HepG2 (cell line): ENCODE measurements around the gene FAM111A. TPM values are rescaled to one million over a fixed set of nuclear protein-coding genes. Genes with fewer than 3 reads are reported as not detected.

Source experiments
- KDM5A ChIP-seq: fragments of 200-600 bp; sonication (generic); IDR thresholded peaks from 2 replicates; pipeline ENCODE4 v1.7.0; 2018; ENCODE audit warnings: antibody characterized with exemption, mild to moderate bottlenecking, low read length, borderline replicate concordance
- KMT2A ChIP-seq: sonication (generic); formaldehyde crosslinking; IDR thresholded peaks from 2 replicates; pipeline ENCODE4 v1.4.0; 2020; ENCODE audit warnings: missing genetic modification reagents
- RELA ChIP-seq: sonication (generic); formaldehyde crosslinking; IDR thresholded peaks from 2 replicates; pipeline ENCODE4 v1.4.0; 2020; ENCODE audit warnings: missing genetic modification reagents
- ZBTB7B ChIP-seq: sonication (generic); formaldehyde crosslinking; IDR thresholded peaks from 2 replicates; pipeline ENCODE4 v1.4.0; 2020; ENCODE audit warnings: missing genetic modification reagents
- ZNF326 ChIP-seq: sonication (generic); formaldehyde crosslinking; IDR thresholded peaks from 2 replicates; pipeline ENCODE4 v1.4.0; 2020; ENCODE audit warnings: missing genetic modification reagents, borderline replicate concordance
- ZNF451 ChIP-seq: sonication (generic); formaldehyde crosslinking; IDR thresholded peaks from 2 replicates; pipeline ENCODE4 v1.5.0; 2020; ENCODE audit warnings: mild to moderate bottlenecking, missing genetic modification reagents
- polyA plus RNA-seq, 8 experiments: library from polyadenylated mRNA; depleted of rRNA in 3 of 8; stranded (reverse) in 7 of 8; unstranded in 1 of 8; fragments of >200 nt; fragmentation: Illumina TruSeq in 4 of 8; extraction: Trizol in 4 of 8; gene quantifications; 2 replicates each; pipeline versions ENCODE4 v1.2.1 to v1.2.3, GENCODE V29; 2011 to 2016; ENCODE audit warnings: low read depth in 4 of 8, missing spikeins in 1 of 8, mixed read lengths in 1 of 8; ENCODE audit not compliant: insufficient read depth in 1 of 8
- total RNA-seq, 5 experiments: library from RNA; depleted of rRNA; stranded (reverse); fragments of >200 nt; fragmentation: Illumina TruSeq; extraction: Trizol; gene quantifications; 2 replicates each; pipeline ENCODE4 v1.2.3, GENCODE V29; 2016; ENCODE audit warnings: low read depth in 1 of 5
- TF ChIP-seq, protein P1 (sequence below): IDR thresholded peaks from 2 replicates; pipeline ENCODE4 v1.4.0; 2020; ENCODE audit warnings: mild to moderate bottlenecking, missing genetic modification reagents
- TF ChIP-seq, protein P2 (sequence below): sonication (generic); formaldehyde crosslinking; IDR thresholded peaks from 2 replicates; pipeline ENCODE4 v1.5.0; 2020; ENCODE audit warnings: mild to moderate bottlenecking, missing genetic modification reagents
- TF ChIP-seq, protein P3 (sequence below): sonication (generic); formaldehyde crosslinking; IDR thresholded peaks from 2 replicates; pipeline ENCODE4 v1.8.0; 2022; ENCODE audit warnings: missing genetic modification reagents, mild to moderate bottlenecking, moderate library complexity, borderline replicate concordance
- TF ChIP-seq, protein P4 (sequence below): IDR thresholded peaks from 2 replicates; pipeline ENCODE4 v1.6.1; 2016; ENCODE audit warnings: low read depth
- TF ChIP-seq, protein P5 (sequence below): sonication (generic); formaldehyde crosslinking; conservative IDR thresholded peaks from 2 replicates; pipeline ENCODE4 v1.4.0; 2020; ENCODE audit warnings: missing genetic modification reagents
- TF ChIP-seq, protein P6 (sequence below): sonication (generic); formaldehyde crosslinking; IDR thresholded peaks from 2 replicates; pipeline ENCODE4 v1.4.0; 2020; ENCODE audit warnings: missing genetic modification reagents

The FAM111A gene
- total and polyA plus RNA-seq, 2 of the 13 experiments (the other 11 are each of a cell fraction or from before 2014, with no cell fraction given), result 3.2 to 13.5 TPM

DNA sequence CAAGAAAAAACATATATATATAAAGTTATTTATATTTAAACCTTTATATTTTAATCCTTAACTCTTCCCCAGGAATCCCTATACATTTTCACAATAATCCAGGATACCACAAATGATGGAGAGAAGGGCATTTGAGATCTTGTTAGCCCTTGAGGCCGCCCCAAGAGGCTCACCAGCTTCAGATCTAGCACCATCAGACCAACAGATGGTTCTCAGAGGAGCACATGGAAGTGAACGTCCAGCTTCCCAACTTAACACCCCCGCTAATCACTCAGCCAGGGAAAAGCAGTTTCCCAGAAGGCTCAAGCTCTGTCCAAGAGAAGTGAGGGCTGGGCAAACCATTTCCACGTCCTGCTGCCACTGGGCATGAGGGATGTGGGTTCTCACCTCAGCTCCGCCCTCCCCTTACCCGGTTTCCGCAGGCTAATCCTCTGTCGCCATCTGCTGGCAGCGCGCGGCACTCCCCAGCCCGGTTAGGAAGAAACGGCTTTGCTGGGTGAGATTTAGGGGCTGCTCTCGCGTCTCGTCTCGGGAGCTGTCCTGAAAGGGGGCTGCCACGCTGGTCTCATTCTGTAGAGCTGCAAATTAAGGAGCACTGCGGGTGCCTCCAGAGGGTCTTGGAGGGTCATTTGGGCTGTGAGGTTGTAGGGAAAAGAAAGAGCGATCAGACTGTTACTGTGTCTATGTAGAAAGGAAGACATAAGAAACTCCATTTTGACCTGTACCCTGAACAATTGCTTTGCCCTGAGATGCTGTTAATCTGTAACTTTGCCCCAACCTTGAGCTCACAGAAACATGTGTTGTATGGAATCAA lies 6.8 kb upstream of the FAM111A start (continued):
- TF ChIP-seq, protein P1, sequence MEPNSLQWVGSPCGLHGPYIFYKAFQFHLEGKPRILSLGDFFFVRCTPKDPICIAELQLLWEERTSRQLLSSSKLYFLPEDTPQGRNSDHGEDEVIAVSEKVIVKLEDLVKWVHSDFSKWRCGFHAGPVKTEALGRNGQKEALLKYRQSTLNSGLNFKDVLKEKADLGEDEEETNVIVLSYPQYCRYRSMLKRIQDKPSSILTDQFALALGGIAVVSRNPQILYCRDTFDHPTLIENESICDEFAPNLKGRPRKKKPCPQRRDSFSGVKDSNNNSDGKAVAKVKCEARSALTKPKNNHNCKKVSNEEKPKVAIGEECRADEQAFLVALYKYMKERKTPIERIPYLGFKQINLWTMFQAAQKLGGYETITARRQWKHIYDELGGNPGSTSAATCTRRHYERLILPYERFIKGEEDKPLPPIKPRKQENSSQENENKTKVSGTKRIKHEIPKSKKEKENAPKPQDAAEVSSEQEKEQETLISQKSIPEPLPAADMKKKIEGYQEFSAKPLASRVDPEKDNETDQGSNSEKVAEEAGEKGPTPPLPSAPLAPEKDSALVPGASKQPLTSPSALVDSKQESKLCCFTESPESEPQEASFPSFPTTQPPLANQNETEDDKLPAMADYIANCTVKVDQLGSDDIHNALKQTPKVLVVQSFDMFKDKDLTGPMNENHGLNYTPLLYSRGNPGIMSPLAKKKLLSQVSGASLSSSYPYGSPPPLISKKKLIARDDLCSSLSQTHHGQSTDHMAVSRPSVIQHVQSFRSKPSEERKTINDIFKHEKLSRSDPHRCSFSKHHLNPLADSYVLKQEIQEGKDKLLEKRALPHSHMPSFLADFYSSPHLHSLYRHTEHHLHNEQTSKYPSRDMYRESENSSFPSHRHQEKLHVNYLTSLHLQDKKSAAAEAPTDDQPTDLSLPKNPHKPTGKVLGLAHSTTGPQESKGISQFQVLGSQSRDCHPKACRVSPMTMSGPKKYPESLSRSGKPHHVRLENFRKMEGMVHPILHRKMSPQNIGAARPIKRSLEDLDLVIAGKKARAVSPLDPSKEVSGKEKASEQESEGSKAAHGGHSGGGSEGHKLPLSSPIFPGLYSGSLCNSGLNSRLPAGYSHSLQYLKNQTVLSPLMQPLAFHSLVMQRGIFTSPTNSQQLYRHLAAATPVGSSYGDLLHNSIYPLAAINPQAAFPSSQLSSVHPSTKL (CRISPR knock-in tag), result peak; percentile 39; the same call in 1 of the 2 replicates
- TF ChIP-seq, protein P2, sequence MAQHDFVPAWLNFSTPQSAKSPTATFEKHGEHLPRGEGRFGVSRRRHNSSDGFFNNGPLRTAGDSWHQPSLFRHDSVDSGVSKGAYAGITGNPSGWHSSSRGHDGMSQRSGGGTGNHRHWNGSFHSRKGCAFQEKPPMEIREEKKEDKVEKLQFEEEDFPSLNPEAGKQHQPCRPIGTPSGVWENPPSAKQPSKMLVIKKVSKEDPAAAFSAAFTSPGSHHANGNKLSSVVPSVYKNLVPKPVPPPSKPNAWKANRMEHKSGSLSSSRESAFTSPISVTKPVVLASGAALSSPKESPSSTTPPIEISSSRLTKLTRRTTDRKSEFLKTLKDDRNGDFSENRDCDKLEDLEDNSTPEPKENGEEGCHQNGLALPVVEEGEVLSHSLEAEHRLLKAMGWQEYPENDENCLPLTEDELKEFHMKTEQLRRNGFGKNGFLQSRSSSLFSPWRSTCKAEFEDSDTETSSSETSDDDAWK (CRISPR knock-in tag), result no peak
- TF ChIP-seq, protein P3, sequence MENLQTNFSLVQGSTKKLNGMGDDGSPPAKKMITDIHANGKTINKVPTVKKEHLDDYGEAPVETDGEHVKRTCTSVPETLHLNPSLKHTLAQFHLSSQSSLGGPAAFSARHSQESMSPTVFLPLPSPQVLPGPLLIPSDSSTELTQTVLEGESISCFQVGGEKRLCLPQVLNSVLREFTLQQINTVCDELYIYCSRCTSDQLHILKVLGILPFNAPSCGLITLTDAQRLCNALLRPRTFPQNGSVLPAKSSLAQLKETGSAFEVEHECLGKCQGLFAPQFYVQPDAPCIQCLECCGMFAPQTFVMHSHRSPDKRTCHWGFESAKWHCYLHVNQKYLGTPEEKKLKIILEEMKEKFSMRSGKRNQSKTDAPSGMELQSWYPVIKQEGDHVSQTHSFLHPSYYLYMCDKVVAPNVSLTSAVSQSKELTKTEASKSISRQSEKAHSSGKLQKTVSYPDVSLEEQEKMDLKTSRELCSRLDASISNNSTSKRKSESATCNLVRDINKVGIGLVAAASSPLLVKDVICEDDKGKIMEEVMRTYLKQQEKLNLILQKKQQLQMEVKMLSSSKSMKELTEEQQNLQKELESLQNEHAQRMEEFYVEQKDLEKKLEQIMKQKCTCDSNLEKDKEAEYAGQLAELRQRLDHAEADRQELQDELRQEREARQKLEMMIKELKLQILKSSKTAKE (CRISPR knock-in tag), result no peak
- TF ChIP-seq ZNF326 (CRISPR knock-in tag) (no peak), KDM5A (no peak), KMT2A (CRISPR knock-in tag) (0 out of 2 replicates have a peak, but pooled peaks have one; percentile 23), ZBTB7B (peak; percentile 53; the same call in 1 of the 2 replicates), ZNF451 (CRISPR knock-in tag) (no peak), RELA (CRISPR knock-in tag) (0 out of 2 replicates have a peak, but pooled peaks have one; percentile 39)
- TF ChIP-seq, protein P4, sequence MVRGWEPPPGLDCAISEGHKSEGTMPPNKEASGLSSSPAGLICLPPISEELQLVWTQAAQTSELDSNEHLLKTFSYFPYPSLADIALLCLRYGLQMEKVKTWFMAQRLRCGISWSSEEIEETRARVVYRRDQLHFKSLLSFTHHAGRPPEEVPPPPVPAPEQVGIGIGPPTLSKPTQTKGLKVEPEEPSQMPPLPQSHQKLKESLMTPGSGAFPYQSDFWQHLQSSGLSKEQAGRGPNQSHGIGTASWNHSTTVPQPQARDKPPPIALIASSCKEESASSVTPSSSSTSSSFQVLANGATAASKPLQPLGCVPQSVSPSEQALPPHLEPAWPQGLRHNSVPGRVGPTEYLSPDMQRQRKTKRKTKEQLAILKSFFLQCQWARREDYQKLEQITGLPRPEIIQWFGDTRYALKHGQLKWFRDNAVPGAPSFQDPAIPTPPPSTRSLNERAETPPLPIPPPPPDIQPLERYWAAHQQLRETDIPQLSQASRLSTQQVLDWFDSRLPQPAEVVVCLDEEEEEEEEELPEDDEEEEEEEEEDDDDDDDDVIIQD, result 0 out of 2 replicates have a peak, but pooled peaks have one; percentile 27
- TF ChIP-seq, protein P5, sequence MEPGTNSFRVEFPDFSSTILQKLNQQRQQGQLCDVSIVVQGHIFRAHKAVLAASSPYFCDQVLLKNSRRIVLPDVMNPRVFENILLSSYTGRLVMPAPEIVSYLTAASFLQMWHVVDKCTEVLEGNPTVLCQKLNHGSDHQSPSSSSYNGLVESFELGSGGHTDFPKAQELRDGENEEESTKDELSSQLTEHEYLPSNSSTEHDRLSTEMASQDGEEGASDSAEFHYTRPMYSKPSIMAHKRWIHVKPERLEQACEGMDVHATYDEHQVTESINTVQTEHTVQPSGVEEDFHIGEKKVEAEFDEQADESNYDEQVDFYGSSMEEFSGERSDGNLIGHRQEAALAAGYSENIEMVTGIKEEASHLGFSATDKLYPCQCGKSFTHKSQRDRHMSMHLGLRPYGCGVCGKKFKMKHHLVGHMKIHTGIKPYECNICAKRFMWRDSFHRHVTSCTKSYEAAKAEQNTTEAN (CRISPR knock-in tag), result no peak
- TF ChIP-seq, protein P6, sequence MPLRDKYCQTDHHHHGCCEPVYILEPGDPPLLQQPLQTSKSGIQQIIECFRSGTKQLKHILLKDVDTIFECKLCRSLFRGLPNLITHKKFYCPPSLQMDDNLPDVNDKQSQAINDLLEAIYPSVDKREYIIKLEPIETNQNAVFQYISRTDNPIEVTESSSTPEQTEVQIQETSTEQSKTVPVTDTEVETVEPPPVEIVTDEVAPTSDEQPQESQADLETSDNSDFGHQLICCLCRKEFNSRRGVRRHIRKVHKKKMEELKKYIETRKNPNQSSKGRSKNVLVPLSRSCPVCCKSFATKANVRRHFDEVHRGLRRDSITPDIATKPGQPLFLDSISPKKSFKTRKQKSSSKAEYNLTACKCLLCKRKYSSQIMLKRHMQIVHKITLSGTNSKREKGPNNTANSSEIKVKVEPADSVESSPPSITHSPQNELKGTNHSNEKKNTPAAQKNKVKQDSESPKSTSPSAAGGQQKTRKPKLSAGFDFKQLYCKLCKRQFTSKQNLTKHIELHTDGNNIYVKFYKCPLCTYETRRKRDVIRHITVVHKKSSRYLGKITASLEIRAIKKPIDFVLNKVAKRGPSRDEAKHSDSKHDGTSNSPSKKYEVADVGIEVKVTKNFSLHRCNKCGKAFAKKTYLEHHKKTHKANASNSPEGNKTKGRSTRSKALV (CRISPR knock-in tag), result peak; percentile 39; the same call in 1 of the 2 replicates
